ENCODE results near the gene SYT4.

The SYT4 gene

DNA sequence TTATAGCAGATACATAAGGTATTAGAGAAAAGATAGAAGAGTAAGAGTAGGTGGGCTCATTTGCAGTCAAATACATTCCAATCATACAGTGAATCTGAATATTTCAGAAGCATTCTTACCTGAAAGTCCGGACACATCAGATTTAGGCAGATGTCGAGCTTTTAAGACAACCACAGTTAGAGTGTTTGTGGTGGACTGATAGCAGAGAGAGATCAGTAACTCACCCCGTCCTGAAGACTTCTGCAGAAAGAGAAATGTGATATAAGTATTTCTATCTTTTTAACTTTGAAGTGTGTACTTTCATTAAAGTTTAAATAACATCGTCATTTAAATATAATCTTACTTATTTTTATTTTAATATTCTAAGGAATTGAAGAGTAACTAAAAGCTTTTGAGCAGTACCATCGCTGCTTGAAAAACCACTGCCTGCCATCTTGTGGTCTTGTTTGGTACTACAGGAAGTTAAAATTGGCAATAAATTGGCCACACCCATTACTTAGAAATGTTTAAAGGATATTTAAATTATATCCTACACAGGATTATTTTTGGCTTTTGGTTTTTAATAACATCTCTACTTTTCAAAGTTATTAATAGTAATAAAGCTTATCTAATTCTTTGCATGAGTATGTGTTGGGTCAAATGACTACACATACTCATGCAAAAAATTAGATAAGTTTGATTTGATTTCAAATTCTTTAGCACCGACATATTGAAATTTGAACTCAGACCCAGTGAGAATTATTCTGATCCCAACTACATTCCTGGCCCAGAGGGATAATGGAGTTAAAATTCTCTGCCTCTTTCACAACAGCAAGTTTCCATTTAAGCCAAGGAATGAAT, 5.5 kb downstream of the SYT4 start:
- intact Hi-C loops (cut with micrococcal nuclease) = loop anchor here (1.0 to 10.0 kb wide), 3 partner anchors 677 to 1158 kb away; no protein-coding TSS in a partner anchor
- no peaks in the 10 kb centered on the region for H3K36me3 Mint-ChIP-seq (ENCODE audit: low read depth)
- H3K9me3 Mint-ChIP-seq = no peaks in the 10 kb centered on the region
- H3K27ac Mint-ChIP-seq = no peak overlapping the region
- H3K4me1 Mint-ChIP-seq (ENCODE audit: low read depth) = no peaks in the 10 kb centered on the region
- no peak overlapping the region for H3K4me3 Mint-ChIP-seq
- no peaks in the 10 kb centered on the region for H3K27me3 Mint-ChIP-seq

DNA sequence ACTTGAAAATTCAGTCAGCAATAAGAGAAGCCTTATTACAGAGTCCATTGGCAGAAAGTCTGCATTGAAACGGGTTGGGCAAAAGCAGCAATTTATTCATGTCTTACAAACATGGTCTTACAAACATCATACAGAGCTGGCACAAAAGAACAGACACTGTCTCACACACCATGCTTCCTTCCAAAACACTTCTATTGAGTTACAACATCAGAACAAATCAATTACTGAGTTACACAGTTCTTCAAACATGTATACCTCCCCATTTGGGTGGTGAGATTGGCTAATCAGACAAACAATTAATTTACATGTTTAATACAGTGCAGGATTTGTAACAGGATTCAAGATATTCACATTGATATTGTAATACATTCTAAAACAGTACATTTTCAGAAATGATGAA, 9.5 kb downstream of the SYT4 start:
- intact Hi-C loops (cut with micrococcal nuclease) = no loop called here
- no peaks in the 10 kb centered on the region for H3K9me3 Mint-ChIP-seq
- no peaks in the 10 kb centered on the region for H3K36me3 Mint-ChIP-seq (ENCODE audit: low read depth)
- no peaks in the 10 kb centered on the region for H3K4me1 Mint-ChIP-seq (ENCODE audit: low read depth)
- H3K27me3 Mint-ChIP-seq = no peaks in the 10 kb centered on the region
- no peak overlapping the region for H3K27ac Mint-ChIP-seq
- H3K4me3 Mint-ChIP-seq = no peak overlapping the region

DNA sequence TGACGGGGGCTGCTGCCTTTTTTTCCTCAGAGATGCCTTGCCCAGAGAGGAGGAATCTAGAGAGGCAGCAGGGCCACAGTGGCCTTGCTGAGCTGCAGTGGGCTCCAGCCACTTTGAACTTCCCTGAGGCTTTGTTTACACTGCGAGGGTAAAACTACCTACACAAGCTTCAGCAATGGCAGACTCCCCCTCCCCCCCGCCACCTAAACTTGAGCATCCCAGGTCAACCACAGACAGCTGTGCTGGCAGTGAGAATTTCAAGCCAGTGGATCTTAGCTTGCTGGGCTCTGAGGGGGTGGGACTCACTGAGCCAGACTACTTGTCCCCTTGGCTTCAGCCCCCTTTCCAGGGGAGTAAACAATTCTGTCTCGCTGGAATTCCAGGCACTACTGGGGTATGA, 11.8 kb downstream of the SYT4 start:
- Mint-ChIP-seq H3K36me3 (ENCODE audit: low read depth) (no peaks in the 10 kb centered on the region), H3K4me1 (ENCODE audit: low read depth) (no peaks in the 10 kb centered on the region), H3K27ac (no peak overlapping the region), H3K4me3 (no peak overlapping the region), H3K27me3 (no peaks in the 10 kb centered on the region), H3K9me3 (no peaks in the 10 kb centered on the region)
- intact Hi-C loops (cut with micrococcal nuclease) = no loop called here

DNA sequence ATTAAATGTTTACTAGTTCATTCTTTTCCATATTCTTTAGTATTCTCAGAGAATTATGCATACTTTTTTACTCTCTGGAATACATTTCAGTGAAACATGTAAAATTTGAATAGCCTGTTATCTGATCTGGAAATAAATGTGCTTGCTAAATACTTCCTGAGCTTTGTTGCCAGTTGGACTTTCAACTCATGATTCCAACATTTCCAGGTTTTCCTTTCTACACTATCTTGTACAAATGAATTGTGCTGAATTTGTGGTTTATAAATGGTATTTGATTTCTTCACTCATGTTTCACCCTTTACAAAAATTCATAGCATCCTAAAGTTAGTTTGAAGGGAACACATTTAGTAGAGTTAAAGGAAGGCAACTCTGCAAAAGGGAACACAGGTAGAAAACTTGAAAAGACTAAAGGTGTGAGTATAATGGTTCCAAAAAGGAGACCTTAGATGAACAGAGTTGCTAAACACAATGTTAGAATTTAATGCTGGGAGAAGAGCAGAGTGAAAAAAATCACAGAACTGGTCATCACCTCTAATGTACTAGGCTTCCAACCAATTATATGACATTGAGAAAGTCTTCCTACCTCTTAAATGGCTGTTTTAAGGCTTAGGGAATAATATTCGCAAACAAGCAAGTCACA, 28.6 kb downstream of the SYT4 start:
- Mint-ChIP-seq H3K27me3 (no peaks in the 10 kb centered on the region), H3K4me3 (no peak overlapping the region), H3K4me1 (ENCODE audit: low read depth) (no peaks in the 10 kb centered on the region), H3K27ac (no peak overlapping the region), H3K36me3 (ENCODE audit: low read depth) (no peaks in the 10 kb centered on the region), H3K9me3 (no peaks in the 10 kb centered on the region)
- intact Hi-C loops (cut with micrococcal nuclease) = no loop called here

DNA sequence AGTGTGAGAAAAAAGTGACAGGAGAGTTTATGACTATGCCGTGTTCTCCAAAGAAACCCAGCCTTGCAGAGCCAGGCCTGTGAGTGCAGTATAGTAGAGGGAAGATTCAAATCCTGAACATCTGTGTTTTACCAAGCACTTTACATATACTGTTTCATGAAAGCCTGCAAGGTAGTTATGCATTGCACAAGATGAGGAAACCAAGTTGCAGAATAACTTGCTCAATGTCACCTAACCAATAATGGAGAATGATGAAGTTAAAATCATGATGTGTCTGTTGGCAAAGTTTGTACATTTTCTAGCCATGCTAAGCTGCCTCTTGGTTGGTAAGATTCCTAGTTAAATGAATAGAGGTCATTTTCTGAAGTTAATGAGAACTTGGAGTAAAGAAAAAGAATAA, 29.3 kb downstream of the SYT4 start:
- H3K27ac Mint-ChIP-seq = no peak overlapping the region
- intact Hi-C loops (cut with micrococcal nuclease) = no loop called here
- H3K27me3 Mint-ChIP-seq = no peaks in the 10 kb centered on the region
- no peaks in the 10 kb centered on the region for H3K4me1 Mint-ChIP-seq (ENCODE audit: low read depth)
- no peaks in the 10 kb centered on the region for H3K9me3 Mint-ChIP-seq
- H3K36me3 Mint-ChIP-seq (ENCODE audit: low read depth) = no peaks in the 10 kb centered on the region
- no peak overlapping the region for H3K4me3 Mint-ChIP-seq

DNA sequence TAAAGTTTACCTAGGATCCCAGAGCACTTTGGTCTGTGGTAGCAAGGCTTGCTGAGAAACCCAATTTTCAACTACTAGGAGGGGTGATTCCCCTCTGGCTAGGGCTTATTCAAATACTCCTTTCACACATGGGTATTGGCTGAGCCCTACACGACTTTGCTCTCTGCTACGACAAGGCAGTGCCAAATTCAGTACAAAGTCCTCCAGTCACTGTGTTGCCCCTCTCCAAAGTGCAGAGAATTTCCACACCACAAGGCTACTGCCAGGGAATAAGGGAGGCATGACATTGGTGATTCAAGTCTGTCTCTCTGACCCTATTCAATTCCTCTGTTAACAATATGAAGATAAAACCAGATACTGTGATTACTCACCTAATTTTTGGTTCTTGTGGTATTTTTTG, 38.9 kb downstream of the SYT4 start:
- Mint-ChIP-seq H3K9me3 (no peaks in the 10 kb centered on the region), H3K4me3 (no peak overlapping the region), H3K27ac (no peak overlapping the region), H3K27me3 (no peaks in the 10 kb centered on the region), H3K4me1 (ENCODE audit: low read depth) (no peaks in the 10 kb centered on the region), H3K36me3 (ENCODE audit: low read depth) (no peaks in the 10 kb centered on the region)
- intact Hi-C loops (cut with micrococcal nuclease) = loop anchor here (10.0 kb wide), 1 partner anchor 64 kb away; no protein-coding TSS in a partner anchor

DNA sequence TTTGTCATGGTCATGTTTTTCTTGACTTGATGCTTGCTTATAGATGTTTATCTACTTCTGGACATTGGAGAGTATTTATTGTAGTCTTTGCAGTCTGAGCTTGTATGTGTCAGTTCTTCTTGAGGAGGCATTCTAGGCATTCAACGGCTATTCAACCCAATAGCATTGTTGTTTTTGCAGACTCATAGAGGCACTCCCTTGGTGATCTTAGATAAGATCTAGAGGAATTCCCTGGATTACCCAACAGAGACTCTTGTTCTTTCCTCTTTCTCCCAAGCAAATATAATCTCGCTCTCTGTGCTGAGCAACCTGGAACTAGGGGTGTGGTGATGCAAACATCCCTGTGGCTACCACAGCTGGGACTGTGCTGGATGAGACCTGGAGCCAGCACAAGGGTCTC, 40.4 kb downstream of the SYT4 start:
- intact Hi-C loops (cut with micrococcal nuclease) = loop anchor here (10.0 kb wide), 1 partner anchor 62 kb away; no protein-coding TSS in a partner anchor
- no peak overlapping the region for H3K27ac Mint-ChIP-seq
- H3K4me1 Mint-ChIP-seq (ENCODE audit: low read depth) = no peaks in the 10 kb centered on the region
- no peaks in the 10 kb centered on the region for H3K36me3 Mint-ChIP-seq (ENCODE audit: low read depth)
- no peaks in the 10 kb centered on the region for H3K9me3 Mint-ChIP-seq
- H3K4me3 Mint-ChIP-seq = no peak overlapping the region
- H3K27me3 Mint-ChIP-seq = no peaks in the 10 kb centered on the region

DNA sequence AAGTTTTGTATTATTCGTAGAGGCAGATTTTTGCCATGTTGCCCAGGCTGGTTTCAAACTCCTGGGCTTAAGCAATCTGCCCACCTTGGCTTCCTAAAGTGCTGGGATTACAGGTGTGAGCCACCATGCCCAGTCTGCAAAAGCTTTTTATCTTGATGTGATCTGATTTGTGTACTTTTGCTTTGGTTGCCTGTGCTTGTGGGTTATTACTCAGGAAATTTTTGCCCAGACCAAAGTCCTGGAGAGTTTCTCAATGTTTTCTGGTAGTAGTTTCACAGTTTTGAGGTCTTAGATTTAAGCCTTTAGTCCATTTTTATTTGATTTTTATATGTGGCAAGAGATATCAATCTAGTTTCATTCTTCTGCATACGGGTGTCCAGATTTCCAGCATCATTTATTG, 42.4 kb downstream of the SYT4 start:
- intact Hi-C loops (cut with micrococcal nuclease) = loop anchor here (10.0 kb wide), 1 partner anchor 60 kb away; no protein-coding TSS in a partner anchor
- Mint-ChIP-seq H3K27ac (no peak overlapping the region), H3K27me3 (no peaks in the 10 kb centered on the region), H3K4me1 (ENCODE audit: low read depth) (no peaks in the 10 kb centered on the region), H3K4me3 (no peak overlapping the region), H3K36me3 (ENCODE audit: low read depth) (no peaks in the 10 kb centered on the region), H3K9me3 (no peaks in the 10 kb centered on the region)

DNA sequence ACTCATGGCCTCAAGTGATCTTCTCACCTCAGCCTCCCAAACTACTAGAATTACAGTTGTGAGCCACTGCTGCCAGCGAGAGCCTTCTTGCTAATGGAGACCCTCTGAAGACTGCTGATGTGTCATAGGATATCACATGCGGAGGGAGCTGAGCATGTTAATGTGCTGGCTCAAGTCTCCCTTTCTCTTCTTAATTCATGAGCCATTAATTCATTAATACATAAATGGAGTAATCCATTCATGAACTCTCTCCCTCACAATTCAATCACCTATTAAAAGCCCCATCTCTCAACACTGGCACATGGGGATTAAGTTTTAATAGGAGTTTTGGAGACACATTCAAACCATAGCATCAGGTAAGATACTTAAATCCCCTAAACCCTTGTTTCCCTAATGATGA, 54.8 kb downstream of the SYT4 start:
- Mint-ChIP-seq H3K27me3 (no peaks in the 10 kb centered on the region), H3K4me1 (ENCODE audit: low read depth) (no peaks in the 10 kb centered on the region), H3K9me3 (no peaks in the 10 kb centered on the region), H3K4me3 (no peak overlapping the region), H3K36me3 (ENCODE audit: low read depth) (no peaks in the 10 kb centered on the region), H3K27ac (no peak overlapping the region)
- intact Hi-C loops (cut with micrococcal nuclease) = no loop called here

DNA sequence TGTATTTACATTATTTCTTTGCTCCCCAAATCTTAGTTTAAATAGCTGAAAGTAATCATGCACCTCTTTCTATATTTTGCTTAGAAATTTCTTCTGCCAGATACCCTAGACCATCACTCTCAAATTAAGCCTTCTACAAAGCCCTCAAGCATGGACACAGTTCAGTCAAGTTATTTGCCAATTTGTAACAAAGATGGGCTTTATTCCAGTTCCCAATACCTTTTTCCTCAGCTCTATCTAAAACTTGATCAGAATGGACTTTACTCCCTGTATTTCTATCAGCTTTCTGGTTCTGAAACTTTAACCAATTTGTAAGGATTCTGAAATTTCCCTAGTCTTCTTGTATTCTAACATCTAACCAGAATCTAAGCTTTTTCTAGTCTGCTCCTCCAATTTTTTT, 56.6 kb downstream of the SYT4 start:
- H3K4me3 Mint-ChIP-seq = no peak overlapping the region
- no peaks in the 10 kb centered on the region for H3K27me3 Mint-ChIP-seq
- H3K27ac Mint-ChIP-seq = no peak overlapping the region
- no peaks in the 10 kb centered on the region for H3K9me3 Mint-ChIP-seq
- H3K36me3 Mint-ChIP-seq (ENCODE audit: low read depth) = no peaks in the 10 kb centered on the region
- no peaks in the 10 kb centered on the region for H3K4me1 Mint-ChIP-seq (ENCODE audit: low read depth)
- intact Hi-C loops (cut with micrococcal nuclease) = no loop called here
